Loucy (cell line): ENCODE data around the gene KAT7.

Experiments used
- H2AFZ ChIP-seq: fragments of 200-600 bp; sonication (generic); 2 replicates; pipeline ENCODE4 v1.6.0; 2016; ENCODE audit warnings: antibody characterized with exemption, mild to moderate bottlenecking, low read length, moderate library complexity
- H3F3A ChIP-seq: fragments of 200-600 bp; 2 replicates; pipeline ENCODE4 v1.6.0; 2016; ENCODE audit warnings: antibody characterized with exemption, low read depth, mild to moderate bottlenecking
- H3K27me3 ChIP-seq: fragments of 200-600 bp; sonication (generic); 2 replicates; pipeline ENCODE4 v1.6.1; 2014; ENCODE audit warnings: low read length, mild to moderate bottlenecking; ENCODE audit not compliant: insufficient read depth, poor library complexity, severe bottlenecking
- H3K36me3 ChIP-seq: fragments of 200-600 bp; sonication (generic); 2 replicates; pipeline ENCODE4 v1.6.1; 2016; ENCODE audit warnings: low read length; ENCODE audit not compliant: insufficient read depth
- H3K4me1 ChIP-seq: fragments of 200-600 bp; sonication (generic); 2 replicates; pipeline ENCODE4 v1.5.1; 2014; ENCODE audit warnings: low read length, mild to moderate bottlenecking; ENCODE audit not compliant: insufficient read depth, poor library complexity, severe bottlenecking
- H3K4me2 ChIP-seq: fragments of 200-600 bp; sonication (generic); 2 replicates; pipeline ENCODE4 v1.6.0; 2014; ENCODE audit warnings: antibody characterized with exemption, low read length, low read depth, mild to moderate bottlenecking; ENCODE audit not compliant: poor library complexity, severe bottlenecking
- H3K4me3 ChIP-seq: fragments of 200-600 bp; sonication (generic); 2 replicates; pipeline ENCODE4 v1.5.1; 2014; ENCODE audit warnings: low read length, mild to moderate bottlenecking, mixed read lengths; ENCODE audit not compliant: poor library complexity, severe bottlenecking
- H3K79me2 ChIP-seq: fragments of 200-600 bp; sonication (generic); 2 replicates; pipeline ENCODE4 v1.6.1; 2014; ENCODE audit warnings: low read length; ENCODE audit not compliant: insufficient read depth
- H3K9ac ChIP-seq: fragments of 200-600 bp; sonication (generic); 2 replicates; pipeline ENCODE4 v1.6.0; 2014; ENCODE audit warnings: mild to moderate bottlenecking, low read depth, low read length, moderate library complexity; ENCODE audit not compliant: poor library complexity, severe bottlenecking
- H3K9me2 ChIP-seq: fragments of 200-600 bp; sonication (generic); replicated peaks from 2 replicates; pipeline ENCODE4 v1.6.1; 2016; ENCODE audit warnings: low read depth, low read length, mixed read lengths
- H3K9me3 ChIP-seq: fragments of 200-600 bp; sonication (generic); 2 replicates; pipeline ENCODE4 v1.6.1; 2014; ENCODE audit warnings: mild to moderate bottlenecking, antibody characterized with exemption, low read length, low read depth; ENCODE audit not compliant: insufficient read depth
- H4K20me1 ChIP-seq: fragments of 200-600 bp; sonication (generic); 2 replicates; pipeline ENCODE4 v1.6.0; 2014; ENCODE audit warnings: antibody characterized with exemption, low read length, mild to moderate bottlenecking; ENCODE audit not compliant: insufficient read depth, poor library complexity, severe bottlenecking
- CTCF ChIP-seq: fragments of 200-600 bp; sonication (generic); conservative IDR thresholded peaks from 2 replicates; pipeline ENCODE4 v1.5.1; 2014; ENCODE audit warnings: mild to moderate bottlenecking, antibody characterized with exemption, low read length
- EZH2phosphoT487 ChIP-seq: fragments of 200-600 bp; IDR thresholded peaks from 2 replicates; pipeline ENCODE4 v1.6.1; 2018; ENCODE audit warnings: antibody characterized with exemption, mild to moderate bottlenecking, moderate library complexity, borderline replicate concordance

KAT7 gene

GRCh38 chr17:49842846-49843245 is 54.4 kb downstream of the KAT7 start:
- Histone ChIP-seq H3K9ac (no peak overlapping the region), H3K27me3 (no peaks in the 10 kb centered on the region), H3K9me3 (no peaks in the 10 kb centered on the region), H3K79me2 (no peaks in the 10 kb centered on the region), H3K36me3 (no peaks in the 10 kb centered on the region), H3K9me2 (no peaks in the 10 kb centered on the region), H4K20me1 (no peaks in the 10 kb centered on the region), H3K4me2 (no peak overlapping the region), H2AFZ (no peak overlapping the region), H3F3A (no peaks in the 10 kb centered on the region), H3K4me1 (peaks cover 31% of the 10 kb centered on the region), H3K4me3 (no peak overlapping the region)
- TF ChIP-seq EZH2phosphoT487 = no peak
- no peak for TF ChIP-seq CTCF

GRCh38 chr17:49843774-49844350 is 55.4 kb downstream of the KAT7 start:
- Histone ChIP-seq H3K79me2 (no peaks in the 10 kb centered on the region), H3K4me1 (peaks cover 28% of the 10 kb centered on the region), H4K20me1 (no peaks in the 10 kb centered on the region), H3K9me3 (no peaks in the 10 kb centered on the region), H2AFZ (no peak overlapping the region), H3K9ac (no peak overlapping the region), H3K9me2 (no peaks in the 10 kb centered on the region), H3F3A (no peaks in the 10 kb centered on the region; the same call in 1 of the 2 replicates), H3K36me3 (no peaks in the 10 kb centered on the region), H3K4me3 (no peak overlapping the region), H3K4me2 (no peak overlapping the region), H3K27me3 (no peaks in the 10 kb centered on the region)
- no peak for TF ChIP-seq EZH2phosphoT487
- TF ChIP-seq CTCF = peak; percentile 75

GRCh38 chr17:49845321-49845720 is 56.8 kb downstream of the KAT7 start:
- Histone ChIP-seq H3K9me2 (no peaks in the 10 kb centered on the region), H3K4me2 (no peak overlapping the region), H3K79me2 (no peaks in the 10 kb centered on the region), H3K36me3 (no peaks in the 10 kb centered on the region), H4K20me1 (no peaks in the 10 kb centered on the region), H2AFZ (no peak overlapping the region), H3F3A (no peaks in the 10 kb centered on the region; the same call in 1 of the 2 replicates), H3K27me3 (no peaks in the 10 kb centered on the region), H3K9ac (peak overlapping the region; percentile 18), H3K4me3 (no peak overlapping the region), H3K9me3 (no peaks in the 10 kb centered on the region), H3K4me1 (peaks cover 24% of the 10 kb centered on the region)
- TF ChIP-seq EZH2phosphoT487 = no peak
- no peak for TF ChIP-seq CTCF
